Measurements from ENCODE around the gene ACAA2. TPM values are rescaled to one million over a fixed set of nuclear protein-coding genes. Genes with fewer than 3 reads are reported as not detected.

Gene ACAA2
- total RNA-seq, 1 experiment from 2014 or later, result 33.7 TPM

- H3K36me3 ChIP-seq (ENCODE audit: low read depth), result peaks cover 8% of the 10 kb centered on the region
- no TSS peak for BruUV-seq (replicated peaks)
- intact Hi-C loops (cut with micrococcal nuclease; ENCODE audit: unreplicated experiment), result no loop called here
Observed at GRCh38 chr18:49827996-49828395, 14.7 kb upstream of the ACAA2 start.

GRCh38 chr18:49819823-49820671 is 6.7 kb upstream of the ACAA2 start:
- Histone ChIP-seq H3K9me2 (ENCODE audit: insufficient read depth) (no peaks in the 10 kb centered on the region), H3K27ac (no peak overlapping the region), H3K27me3 (ENCODE audit: insufficient read depth, low read depth) (no peaks in the 10 kb centered on the region), H3K4me2 (no peak overlapping the region), H3K36me3 (ENCODE audit: low read depth) (no peaks in the 10 kb centered on the region), H2AFZ (no peak overlapping the region), H3K4me3 (no peak overlapping the region), H3K9me3 (ENCODE audit: insufficient read depth, low read depth) (no peaks in the 10 kb centered on the region), H3K4me1 (replicated peaks; ENCODE audit: insufficient read depth) (no peaks in the 10 kb centered on the region), H3K79me2 (ENCODE audit: low read depth) (no peaks in the 10 kb centered on the region), H3F3A (ENCODE audit: insufficient read depth, low read depth) (no peaks in the 10 kb centered on the region), H4K20me1 (ENCODE audit: insufficient read depth) (no peaks in the 10 kb centered on the region)
- no TSS peak for BruUV-seq (replicated peaks)
- DNase-seq, result no peak
- intact Hi-C loops (cut with micrococcal nuclease; ENCODE audit: unreplicated experiment), result no loop called here
- CTCF ChIA-PET, result no interaction called here
- POLR2A ChIA-PET (ENCODE audit: unreplicated experiment), result no interaction called here
- TF ChIP-seq EZH2 (IDR thresholded peaks at IDR 0.05; ENCODE audit: low read depth) (no peak), CTCF (conservative IDR thresholded peaks at IDR 0.05) (no peak)

More at GRCh38 chr18:49827996-49828395, 14.7 kb upstream of the ACAA2 start:
- Histone ChIP-seq H3K4me2 (no peak overlapping the region), H3F3A (ENCODE audit: insufficient read depth, low read depth) (no peaks in the 10 kb centered on the region), H2AFZ (no peak overlapping the region), H3K79me2 (ENCODE audit: low read depth) (no peaks in the 10 kb centered on the region), H3K27ac (no peak overlapping the region), H4K20me1 (ENCODE audit: insufficient read depth) (no peaks in the 10 kb centered on the region), H3K4me1 (replicated peaks; ENCODE audit: insufficient read depth) (no peaks in the 10 kb centered on the region), H3K9me3 (ENCODE audit: insufficient read depth, low read depth) (no peaks in the 10 kb centered on the region), H3K9me2 (ENCODE audit: insufficient read depth) (no peaks in the 10 kb centered on the region), H3K4me3 (no peak overlapping the region), H3K27me3 (ENCODE audit: insufficient read depth, low read depth) (no peaks in the 10 kb centered on the region)
- DNase-seq, result no peak
- ChIA-PET POLR2A (ENCODE audit: unreplicated experiment) (no interaction called here), CTCF (no interaction called here)
- no peak for TF ChIP-seq EZH2 (IDR thresholded peaks at IDR 0.05; ENCODE audit: low read depth)
- TF ChIP-seq CTCF (conservative IDR thresholded peaks at IDR 0.05), result no peak

- POLR2A ChIA-PET (ENCODE audit: unreplicated experiment), result no interaction called here
- Histone ChIP-seq H3K9me3 (ENCODE audit: insufficient read depth, low read depth) (no peaks in the 10 kb centered on the region), H3K4me3 (no peak overlapping the region), H3K4me1 (replicated peaks; ENCODE audit: insufficient read depth) (peaks cover 4% of the 10 kb centered on the region), H3K27me3 (ENCODE audit: insufficient read depth, low read depth) (no peaks in the 10 kb centered on the region), H3K4me2 (no peak overlapping the region), H3K9me2 (ENCODE audit: insufficient read depth) (no peaks in the 10 kb centered on the region), H3K79me2 (ENCODE audit: low read depth) (no peaks in the 10 kb centered on the region), H3K27ac (no peak overlapping the region), H3F3A (ENCODE audit: insufficient read depth, low read depth) (no peaks in the 10 kb centered on the region), H2AFZ (no peak overlapping the region), H3K36me3 (ENCODE audit: low read depth) (no peaks in the 10 kb centered on the region), H4K20me1 (ENCODE audit: insufficient read depth) (no peaks in the 10 kb centered on the region)
- intact Hi-C loops (cut with micrococcal nuclease; ENCODE audit: unreplicated experiment), result no loop called here
- no peak for DNase-seq
- BruUV-seq (replicated peaks), result no TSS peak
- CTCF ChIA-PET, result no interaction called here
- TF ChIP-seq CTCF (conservative IDR thresholded peaks at IDR 0.05), result no peak
- no peak for TF ChIP-seq EZH2 (IDR thresholded peaks at IDR 0.05; ENCODE audit: low read depth)
Observed at GRCh38 chr18:49819071-49819662, 5.8 kb upstream of the ACAA2 start.

Data from PC-9 (cell line).